ENCODE results near the gene PLP2. TPM values are rescaled to one million over a fixed set of nuclear protein-coding genes. Genes with fewer than 3 reads are reported as not detected.

Gene PLP2
- total RNA-seq, 1 donor from 2014 or later: 3.9 TPM

DNA sequence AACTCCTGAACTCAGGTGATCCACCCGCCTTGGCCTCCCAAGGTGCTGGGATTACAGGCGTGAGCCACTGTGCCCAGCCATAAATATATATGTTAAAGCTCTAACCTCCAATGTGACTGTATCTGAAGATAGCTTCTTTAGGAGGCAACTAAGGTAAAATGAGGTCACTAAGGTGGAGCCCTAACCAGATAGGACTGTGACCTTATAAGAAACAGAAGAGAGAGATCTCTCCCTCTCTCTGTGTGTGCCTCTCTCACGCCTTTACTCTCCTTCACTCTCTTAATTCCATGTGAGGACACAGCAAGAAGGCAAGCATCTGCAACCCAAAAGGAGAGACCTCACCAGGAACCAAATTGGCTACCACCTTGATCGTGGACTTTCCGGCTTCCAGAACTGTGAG lies 10.1 kb upstream of the PLP2 start:
- Mint-ChIP-seq H3K4me1 (ENCODE audit: low read depth) (peaks cover 7% of the 10 kb centered on the region), H3K36me3 (ENCODE audit: insufficient read depth) (peaks cover 4% of the 10 kb centered on the region), H3K9me3 (ENCODE audit: low read depth) (peaks cover 8% of the 10 kb centered on the region), H3K4me3 (ENCODE audit: low read depth) (no peak overlapping the region), H3K27me3 (no peaks in the 10 kb centered on the region), H3K27ac (no peak overlapping the region)
- DNase-seq (ENCODE audit: low spot score, unreplicated experiment): no peak
- TF ChIP-seq, protein P1, sequence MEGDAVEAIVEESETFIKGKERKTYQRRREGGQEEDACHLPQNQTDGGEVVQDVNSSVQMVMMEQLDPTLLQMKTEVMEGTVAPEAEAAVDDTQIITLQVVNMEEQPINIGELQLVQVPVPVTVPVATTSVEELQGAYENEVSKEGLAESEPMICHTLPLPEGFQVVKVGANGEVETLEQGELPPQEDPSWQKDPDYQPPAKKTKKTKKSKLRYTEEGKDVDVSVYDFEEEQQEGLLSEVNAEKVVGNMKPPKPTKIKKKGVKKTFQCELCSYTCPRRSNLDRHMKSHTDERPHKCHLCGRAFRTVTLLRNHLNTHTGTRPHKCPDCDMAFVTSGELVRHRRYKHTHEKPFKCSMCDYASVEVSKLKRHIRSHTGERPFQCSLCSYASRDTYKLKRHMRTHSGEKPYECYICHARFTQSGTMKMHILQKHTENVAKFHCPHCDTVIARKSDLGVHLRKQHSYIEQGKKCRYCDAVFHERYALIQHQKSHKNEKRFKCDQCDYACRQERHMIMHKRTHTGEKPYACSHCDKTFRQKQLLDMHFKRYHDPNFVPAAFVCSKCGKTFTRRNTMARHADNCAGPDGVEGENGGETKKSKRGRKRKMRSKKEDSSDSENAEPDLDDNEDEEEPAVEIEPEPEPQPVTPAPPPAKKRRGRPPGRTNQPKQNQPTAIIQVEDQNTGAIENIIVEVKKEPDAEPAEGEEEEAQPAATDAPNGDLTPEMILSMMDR (IDR thresholded peaks at IDR 0.05; ENCODE audit: unreplicated experiment): no peak

DNA sequence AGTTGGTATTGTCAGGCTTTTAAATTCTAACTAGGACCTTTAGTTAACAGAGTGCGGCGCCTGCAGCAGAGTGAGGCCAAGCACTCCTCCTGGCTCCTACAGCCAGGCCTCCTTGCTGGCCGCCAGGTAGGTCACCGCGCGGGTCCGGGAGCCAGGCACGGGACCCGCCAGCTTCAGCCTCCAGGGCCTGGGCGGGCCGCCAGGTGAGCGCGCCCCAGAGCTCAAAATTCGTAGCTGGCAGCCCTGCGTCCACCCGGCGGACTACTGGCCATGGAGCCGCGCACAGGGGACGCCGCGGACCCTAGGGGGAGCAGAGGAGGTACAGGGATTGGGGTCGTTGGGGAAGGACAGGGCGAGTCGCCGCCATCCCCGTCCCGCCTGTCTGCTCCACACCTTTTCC lies 9.1 kb upstream of the PLP2 start, which contains the start of gene MAGIX:
Gene MAGIX, plus strand, starts transcription at position 139 of the 400 bp plus-strand sequence. Its CDS starts 132 bp downstream, at position 271.
- H3K4me3 Mint-ChIP-seq (ENCODE audit: low read depth): peak within 1 kb of the TSS; percentile 69

DNA sequence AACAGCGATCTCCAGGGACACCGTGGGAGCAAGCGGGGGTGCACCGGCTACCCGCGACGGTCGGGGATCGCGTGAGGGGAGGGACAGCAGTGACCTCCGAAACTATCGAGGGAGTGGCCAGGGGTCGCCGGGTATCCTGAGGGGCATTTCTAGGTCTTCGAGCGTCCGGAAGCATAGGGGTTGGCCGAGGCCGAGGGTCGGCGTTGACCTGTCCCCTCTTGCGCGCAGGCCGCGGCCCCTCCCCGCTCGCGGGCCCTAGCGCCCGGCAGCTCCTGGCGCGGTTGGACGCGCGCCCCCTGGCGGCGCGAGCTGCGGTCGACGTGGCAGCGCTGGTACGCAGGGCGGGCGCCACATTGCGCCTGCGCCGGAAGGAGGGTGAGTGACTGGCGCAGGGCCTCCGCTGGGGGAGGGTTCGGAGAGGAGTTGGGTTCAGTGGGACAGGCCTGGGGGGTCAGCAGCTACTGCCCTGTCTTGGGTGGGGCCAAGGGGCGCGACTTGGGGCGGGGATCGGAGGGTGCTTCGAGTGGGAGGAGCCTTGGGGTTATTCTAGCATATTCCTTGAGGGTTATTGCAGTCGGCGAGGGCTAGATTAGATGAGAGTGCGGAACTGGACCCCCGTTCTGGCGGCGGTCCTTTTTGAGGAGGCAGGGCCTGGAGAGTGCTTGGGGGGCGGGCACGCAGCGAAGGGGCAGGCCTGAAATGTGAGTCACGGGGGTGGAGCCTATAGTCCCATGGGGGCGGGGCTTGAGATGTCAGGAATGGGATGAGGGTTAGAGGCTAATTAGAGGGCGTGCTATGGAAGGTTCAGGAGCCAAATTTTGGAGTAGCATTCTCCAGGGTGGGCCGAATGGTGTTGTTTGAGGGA lies 7.9 kb upstream of the PLP2 start:
- Mint-ChIP-seq H3K27ac (peak overlapping the region; percentile 93), H3K4me3 (ENCODE audit: low read depth) (peak overlapping the region; percentile 74), H3K36me3 (ENCODE audit: insufficient read depth) (peaks cover 4% of the 10 kb centered on the region), H3K27me3 (peaks cover 4% of the 10 kb centered on the region), H3K9me3 (ENCODE audit: low read depth) (peaks cover 8% of the 10 kb centered on the region), H3K4me1 (ENCODE audit: low read depth) (peaks cover 13% of the 10 kb centered on the region)
- peak; percentile 63 for DNase-seq (ENCODE audit: low spot score, unreplicated experiment)
- TF ChIP-seq, protein P1 (IDR thresholded peaks at IDR 0.05; ENCODE audit: unreplicated experiment): peak; percentile 79

More for the DNA sequence above, 9.1 kb upstream of the PLP2 start, which contains the start of gene MAGIX:
- Mint-ChIP-seq H3K27ac (peak within 1 kb of the TSS; percentile 79), H3K27me3 (peaks cover 4% of the 10 kb centered on the region), H3K9me3 (ENCODE audit: low read depth) (peaks cover 8% of the 10 kb centered on the region), H3K4me1 (ENCODE audit: low read depth) (peaks cover 13% of the 10 kb centered on the region), H3K36me3 (ENCODE audit: insufficient read depth) (peaks cover 4% of the 10 kb centered on the region)
- no peak for DNase-seq (ENCODE audit: low spot score, unreplicated experiment)
- TF ChIP-seq, protein P1 (IDR thresholded peaks at IDR 0.05; ENCODE audit: unreplicated experiment): no peak

DNA sequence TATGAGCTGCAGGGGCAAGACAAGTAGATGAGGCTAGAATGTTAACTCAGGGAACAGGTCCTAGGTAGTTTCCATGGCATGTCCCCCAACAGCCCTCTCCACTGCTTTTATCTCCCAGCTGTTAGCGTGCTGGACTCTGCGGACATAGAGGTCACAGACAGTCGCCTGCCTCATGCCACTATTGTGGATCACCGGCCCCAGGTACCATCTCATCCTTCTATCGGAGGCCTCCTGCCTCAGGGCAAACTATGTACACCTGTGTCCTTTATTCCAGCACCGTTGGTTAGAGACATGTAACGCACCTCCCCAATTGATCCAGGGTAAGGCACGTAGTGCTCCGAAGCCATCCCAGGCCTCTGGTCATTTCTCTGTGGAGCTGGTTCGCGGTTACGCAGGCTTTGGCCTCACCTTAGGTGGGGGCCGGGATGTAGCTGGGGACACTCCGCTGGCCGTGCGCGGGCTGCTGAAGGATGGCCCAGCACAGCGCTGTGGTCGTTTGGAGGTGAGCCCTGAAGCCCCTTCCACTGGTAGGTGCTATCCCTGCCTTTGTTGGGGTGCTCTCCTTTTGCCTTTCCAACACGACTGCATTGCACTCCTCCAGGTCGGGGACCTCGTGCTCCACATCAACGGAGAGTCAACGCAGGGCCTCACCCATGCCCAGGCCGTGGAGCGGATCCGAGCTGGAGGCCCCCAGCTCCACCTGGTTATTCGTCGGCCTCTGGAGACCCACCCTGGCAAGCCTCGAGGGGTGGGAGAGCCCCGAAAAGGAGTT lies 6.9 kb upstream of the PLP2 start:
- TF ChIP-seq, protein P1 (IDR thresholded peaks at IDR 0.05; ENCODE audit: unreplicated experiment): no peak
- Mint-ChIP-seq H3K4me1 (ENCODE audit: low read depth) (peaks cover 13% of the 10 kb centered on the region), H3K27me3 (peaks cover 9% of the 10 kb centered on the region)

More for the DNA sequence above, 6.9 kb upstream of the PLP2 start:
- peaks cover 13% of the 10 kb centered on the region for H3K9me3 Mint-ChIP-seq (ENCODE audit: low read depth)
- H3K4me3 Mint-ChIP-seq (ENCODE audit: low read depth): no peak overlapping the region
- H3K36me3 Mint-ChIP-seq (ENCODE audit: insufficient read depth): peaks cover 4% of the 10 kb centered on the region
- no peak for DNase-seq (ENCODE audit: low spot score, unreplicated experiment)
- no peak overlapping the region for H3K27ac Mint-ChIP-seq

Data from progenitor cell of endocrine pancreas (in vitro differentiated cells).